Measurements from ENCODE around the gene GPR146.
A peak's percentile ranks its signal among the peaks of the same experiment; 100 is the strongest.

GPR146 gene

DNA sequence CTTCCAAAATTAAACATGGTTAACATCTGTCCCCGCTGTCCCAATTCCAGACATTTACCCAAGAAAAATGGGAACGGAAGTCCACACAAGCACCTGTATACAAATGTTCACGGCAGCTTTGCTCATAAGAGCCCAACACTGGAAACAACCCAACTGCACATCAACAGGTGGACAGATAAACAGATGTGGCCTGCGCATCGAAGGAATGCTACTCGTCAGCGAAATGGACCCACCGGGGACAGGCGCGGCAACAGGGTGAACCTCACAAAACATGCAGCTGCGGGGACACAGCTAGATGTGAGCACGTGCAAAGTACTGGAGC lies 20.9 kb downstream of the GPR146 start:
- Histone ChIP-seq H2AFZ (ENCODE audit: low read length) (no peak overlapping the region), H4K20me1 (ENCODE audit: insufficient read depth, low read length) (no peaks in the 10 kb centered on the region), H3K4me1 (ENCODE audit: low read length) (no peaks in the 10 kb centered on the region), H3K9me2 (replicated peaks; ENCODE audit: insufficient read depth, low read length) (no peaks in the 10 kb centered on the region), H3K36me3 (replicated peaks; ENCODE audit: insufficient read depth, low read length) (no peaks in the 10 kb centered on the region), H3K4me3 (ENCODE audit: low read length) (no peak overlapping the region), H3K9me3 (replicated peaks; ENCODE audit: insufficient read depth, low read length) (no peaks in the 10 kb centered on the region), H3K27me3 (replicated peaks; ENCODE audit: insufficient read depth, low read length) (no peaks in the 10 kb centered on the region), H3K79me2 (ENCODE audit: low read length) (no peaks in the 10 kb centered on the region), H3K4me2 (ENCODE audit: low read depth, low read length) (0 out of 2 replicates have a peak overlapping the region, but pooled peaks have one; percentile 24), H3K27ac (ENCODE audit: low read length) (no peak overlapping the region), H3K9ac (ENCODE audit: low read length) (no peak overlapping the region), H3F3A (ENCODE audit: insufficient read depth, low read length) (no peaks in the 10 kb centered on the region)
- TF ChIP-seq EZH2phosphoT487 (IDR thresholded peaks at IDR 0.05; ENCODE audit: low read length) (no peak), EZH2 (optimal IDR thresholded peaks at IDR 0.05; ENCODE audit: low read depth, low read length) (no peak)
- TF ChIP-seq, protein P1, sequence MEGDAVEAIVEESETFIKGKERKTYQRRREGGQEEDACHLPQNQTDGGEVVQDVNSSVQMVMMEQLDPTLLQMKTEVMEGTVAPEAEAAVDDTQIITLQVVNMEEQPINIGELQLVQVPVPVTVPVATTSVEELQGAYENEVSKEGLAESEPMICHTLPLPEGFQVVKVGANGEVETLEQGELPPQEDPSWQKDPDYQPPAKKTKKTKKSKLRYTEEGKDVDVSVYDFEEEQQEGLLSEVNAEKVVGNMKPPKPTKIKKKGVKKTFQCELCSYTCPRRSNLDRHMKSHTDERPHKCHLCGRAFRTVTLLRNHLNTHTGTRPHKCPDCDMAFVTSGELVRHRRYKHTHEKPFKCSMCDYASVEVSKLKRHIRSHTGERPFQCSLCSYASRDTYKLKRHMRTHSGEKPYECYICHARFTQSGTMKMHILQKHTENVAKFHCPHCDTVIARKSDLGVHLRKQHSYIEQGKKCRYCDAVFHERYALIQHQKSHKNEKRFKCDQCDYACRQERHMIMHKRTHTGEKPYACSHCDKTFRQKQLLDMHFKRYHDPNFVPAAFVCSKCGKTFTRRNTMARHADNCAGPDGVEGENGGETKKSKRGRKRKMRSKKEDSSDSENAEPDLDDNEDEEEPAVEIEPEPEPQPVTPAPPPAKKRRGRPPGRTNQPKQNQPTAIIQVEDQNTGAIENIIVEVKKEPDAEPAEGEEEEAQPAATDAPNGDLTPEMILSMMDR (IDR thresholded peaks at IDR 0.05; ENCODE audit: low read length), result no peak
- DNase-seq, result no peak

GRCh38 chr7:1065585-1066241 lies 21.4 kb downstream of the GPR146 start:
- no peaks in the 10 kb centered on the region for H3K27me3 ChIP-seq (replicated peaks; ENCODE audit: insufficient read depth, low read length)
- H4K20me1 ChIP-seq (ENCODE audit: insufficient read depth, low read length), result no peaks in the 10 kb centered on the region
- 0 out of 2 replicates have a peak, but pooled peaks cover 3% of the 10 kb centered on the region for H3F3A ChIP-seq (ENCODE audit: insufficient read depth, low read length)
- no peaks in the 10 kb centered on the region for H3K9me3 ChIP-seq (replicated peaks; ENCODE audit: insufficient read depth, low read length)
- DNase-seq, result peak; percentile 52
- no peak overlapping the region for H3K27ac ChIP-seq (ENCODE audit: low read length)
- no peak overlapping the region for H3K4me3 ChIP-seq (ENCODE audit: low read length)
- TF ChIP-seq EZH2 (optimal IDR thresholded peaks at IDR 0.05; ENCODE audit: low read depth, low read length) (no peak), EZH2phosphoT487 (IDR thresholded peaks at IDR 0.05; ENCODE audit: low read length) (no peak)
- TF ChIP-seq, protein P1 (IDR thresholded peaks at IDR 0.05; ENCODE audit: low read length), result peak; percentile 76
- no peaks in the 10 kb centered on the region for H3K79me2 ChIP-seq (ENCODE audit: low read length)
- H2AFZ ChIP-seq (ENCODE audit: low read length), result no peak overlapping the region
- H3K4me1 ChIP-seq (ENCODE audit: low read length), result no peaks in the 10 kb centered on the region
- H3K9me2 ChIP-seq (replicated peaks; ENCODE audit: insufficient read depth, low read length), result no peaks in the 10 kb centered on the region
- peak overlapping the region; percentile 24; the same call in 1 of the 2 replicates for H3K4me2 ChIP-seq (ENCODE audit: low read depth, low read length)
- no peak overlapping the region for H3K9ac ChIP-seq (ENCODE audit: low read length)
- no peaks in the 10 kb centered on the region for H3K36me3 ChIP-seq (replicated peaks; ENCODE audit: insufficient read depth, low read length)

DNA sequence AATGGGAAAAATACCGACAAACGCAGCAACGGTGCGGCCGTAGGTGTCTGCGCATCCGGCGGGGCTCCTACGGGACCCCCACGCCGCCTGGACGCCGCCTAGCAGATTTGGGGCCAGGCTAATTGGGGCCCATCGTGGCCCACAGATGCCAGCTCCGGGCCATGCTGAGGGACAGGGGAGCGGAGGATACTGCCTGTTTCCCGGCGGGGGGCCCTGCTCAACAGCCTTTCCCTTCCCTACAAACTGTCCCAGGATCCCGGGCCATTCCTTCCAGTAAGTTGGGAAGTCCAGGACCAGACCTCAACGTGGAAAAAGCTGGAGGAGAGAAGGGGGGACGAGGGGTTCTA lies 21.9 kb downstream of the GPR146 start:
- no peak for DNase-seq
- H3K4me3 ChIP-seq (ENCODE audit: low read length), result no peak overlapping the region
- H3K9me3 ChIP-seq (replicated peaks; ENCODE audit: insufficient read depth, low read length), result no peaks in the 10 kb centered on the region
- H3K9me2 ChIP-seq (replicated peaks; ENCODE audit: insufficient read depth, low read length), result no peaks in the 10 kb centered on the region
- no peaks in the 10 kb centered on the region for H3K4me1 ChIP-seq (ENCODE audit: low read length)
- no peaks in the 10 kb centered on the region for H4K20me1 ChIP-seq (ENCODE audit: insufficient read depth, low read length)
- H3K9ac ChIP-seq (ENCODE audit: low read length), result no peak overlapping the region
- no peaks in the 10 kb centered on the region for H3K79me2 ChIP-seq (ENCODE audit: low read length)
- TF ChIP-seq, protein P1 (IDR thresholded peaks at IDR 0.05; ENCODE audit: low read length), result no peak
- TF ChIP-seq EZH2 (optimal IDR thresholded peaks at IDR 0.05; ENCODE audit: low read depth, low read length) (no peak), EZH2phosphoT487 (IDR thresholded peaks at IDR 0.05; ENCODE audit: low read length) (no peak)
- no peaks in the 10 kb centered on the region for H3K36me3 ChIP-seq (replicated peaks; ENCODE audit: insufficient read depth, low read length)
- H3K4me2 ChIP-seq (ENCODE audit: low read depth, low read length), result no peak overlapping the region
- H3K27ac ChIP-seq (ENCODE audit: low read length), result no peak overlapping the region
- no peaks in the 10 kb centered on the region for H3K27me3 ChIP-seq (replicated peaks; ENCODE audit: insufficient read depth, low read length)
- 0 out of 2 replicates have a peak, but pooled peaks cover 6% of the 10 kb centered on the region for H3F3A ChIP-seq (ENCODE audit: insufficient read depth, low read length)
- H2AFZ ChIP-seq (ENCODE audit: low read length), result no peak overlapping the region

Data from MM.1S (cell line).